ENCODE data around the gene KLK11. TPM values are rescaled to one million over a fixed set of nuclear protein-coding genes. Genes with fewer than 3 reads are reported as not detected.

The KLK11 gene
- total and polyA plus RNA-seq, 2 donors (not counting 1 experiment from before 2014, with no cell fraction given), result not detected

DNA sequence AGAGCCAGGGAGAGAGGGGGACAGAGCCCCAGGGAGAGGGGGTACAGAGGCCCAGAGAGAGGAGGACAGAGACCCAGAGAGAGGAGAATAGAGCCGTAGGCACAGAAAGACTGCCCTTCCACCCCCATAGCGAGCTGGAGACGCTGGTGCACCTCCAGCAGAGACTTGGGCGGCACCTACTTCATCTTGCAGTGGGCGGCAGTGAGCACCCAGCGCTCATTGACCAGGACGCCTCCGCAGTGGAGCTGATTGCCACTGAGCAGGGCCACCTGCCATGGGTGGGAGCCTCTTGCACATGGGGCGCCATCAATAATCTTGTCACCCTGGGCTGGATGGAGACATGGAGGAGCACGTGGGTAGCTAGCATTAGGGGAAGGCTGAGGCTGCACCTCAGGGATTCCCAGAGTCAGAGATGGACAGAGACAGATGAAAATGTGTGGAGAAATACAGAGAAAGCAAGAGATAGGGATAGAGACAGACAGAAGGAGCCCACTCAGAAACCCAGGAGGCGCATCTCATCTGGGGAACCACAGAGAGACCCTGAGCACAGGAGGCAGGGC is 44.7 kb downstream of the KLK11 start:
- Mint-ChIP-seq H3K27ac (no peak overlapping the region), H3K27me3 (peaks cover 62% of the 10 kb centered on the region), H3K4me3 (no peak overlapping the region), H3K4me1 (no peaks in the 10 kb centered on the region), H3K9me3 (ENCODE audit: insufficient read depth) (peaks cover 4% of the 10 kb centered on the region)
- peaks cover 0 to 16% (median 0%) of the 10 kb centered on the region in 4 experiments for H3K27me3 ChIP-seq (replicated peaks in 1 of 4; ENCODE audit: control extremely low read depth in 1 of 4, control insufficient read depth in 3 of 4, insufficient read depth in 4 of 4, low read length in 3 of 4)
- ChIA-PET CTCF (no interaction called here), POLR2A (no interaction called here)
- 68% methylated on average over 10 of the region's 11 CpGs for WGBS (ENCODE audit: insufficient coverage)
- H3K36me3 ChIP-seq (replicated peaks in 1 of 2; ENCODE audit: control extremely low read depth in 1 of 2, control insufficient read depth in 1 of 2, extremely low read depth in 1 of 2, insufficient read depth in 2 of 2, low read length in 1 of 2), result no peaks in the 10 kb centered on the region
- no peak for DNase-seq
- H3K9ac ChIP-seq (ENCODE audit: low read length), result no peak overlapping the region
- peaks cover 0 to 6% (median 0%) of the 10 kb centered on the region in 3 donors for H3K9me3 ChIP-seq (ENCODE audit: control extremely low read depth in 1 of 3, control insufficient read depth in 2 of 3, insufficient read depth in 1 of 3, low read length in 2 of 3)
- intact Hi-C loops (cut with micrococcal nuclease), result no loop called here
- H3K79me2 ChIP-seq (ENCODE audit: control insufficient read depth, insufficient read depth, low read length), result no peaks in the 10 kb centered on the region
- ATAC-seq (ENCODE audit: low read depth), result no peak
- no peak overlapping the region for H3K4me2 ChIP-seq (replicated peaks; ENCODE audit: low read depth, low read length, poor library complexity, severe bottlenecking)
- H3K27ac ChIP-seq (ENCODE audit: low read length in 2 of 2), result no peak overlapping the region
- no peak overlapping the region for H3K4me3 ChIP-seq (ENCODE audit: control extremely low read depth in 1 of 5, extremely low read depth in 1 of 5, insufficient read depth in 1 of 5, low read depth in 2 of 5, low read length in 4 of 5)
- TF ChIP-seq EZH2 (IDR thresholded peaks at IDR 0.05; ENCODE audit: borderline replicate concordance, insufficient read depth, low read depth, low read length, poor library complexity, severe bottlenecking), result no peak
- TF ChIP-seq, protein P1, sequence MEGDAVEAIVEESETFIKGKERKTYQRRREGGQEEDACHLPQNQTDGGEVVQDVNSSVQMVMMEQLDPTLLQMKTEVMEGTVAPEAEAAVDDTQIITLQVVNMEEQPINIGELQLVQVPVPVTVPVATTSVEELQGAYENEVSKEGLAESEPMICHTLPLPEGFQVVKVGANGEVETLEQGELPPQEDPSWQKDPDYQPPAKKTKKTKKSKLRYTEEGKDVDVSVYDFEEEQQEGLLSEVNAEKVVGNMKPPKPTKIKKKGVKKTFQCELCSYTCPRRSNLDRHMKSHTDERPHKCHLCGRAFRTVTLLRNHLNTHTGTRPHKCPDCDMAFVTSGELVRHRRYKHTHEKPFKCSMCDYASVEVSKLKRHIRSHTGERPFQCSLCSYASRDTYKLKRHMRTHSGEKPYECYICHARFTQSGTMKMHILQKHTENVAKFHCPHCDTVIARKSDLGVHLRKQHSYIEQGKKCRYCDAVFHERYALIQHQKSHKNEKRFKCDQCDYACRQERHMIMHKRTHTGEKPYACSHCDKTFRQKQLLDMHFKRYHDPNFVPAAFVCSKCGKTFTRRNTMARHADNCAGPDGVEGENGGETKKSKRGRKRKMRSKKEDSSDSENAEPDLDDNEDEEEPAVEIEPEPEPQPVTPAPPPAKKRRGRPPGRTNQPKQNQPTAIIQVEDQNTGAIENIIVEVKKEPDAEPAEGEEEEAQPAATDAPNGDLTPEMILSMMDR (IDR thresholded peaks at IDR 0.05), result no peak
- H3K4me1 ChIP-seq (ENCODE audit: control insufficient read depth in 2 of 2, insufficient read depth in 2 of 2, low read length in 2 of 2), result no peaks in the 10 kb centered on the region
- H2AFZ ChIP-seq (ENCODE audit: insufficient read depth, low read depth, low read length, poor library complexity, severe bottlenecking), result no peak overlapping the region
- H4K20me1 ChIP-seq (ENCODE audit: control insufficient read depth, insufficient read depth, low read length, poor library complexity, severe bottlenecking), result no peaks in the 10 kb centered on the region

- Mint-ChIP-seq H3K27me3 (peaks cover 61% of the 10 kb centered on the region), H3K9me3 (ENCODE audit: insufficient read depth) (peaks cover 3% of the 10 kb centered on the region)
- peaks cover 0 to 16% (median 0%) of the 10 kb centered on the region in 4 experiments for H3K27me3 ChIP-seq (replicated peaks in 1 of 4; ENCODE audit: control extremely low read depth in 1 of 4, control insufficient read depth in 3 of 4, insufficient read depth in 4 of 4, low read length in 3 of 4)
These were observed 46.2 kb downstream of the KLK11 start for GRCh38 chr19:50980208-50980607.

More at GRCh38 chr19:50980208-50980607, 46.2 kb downstream of the KLK11 start:
- DNase-seq (no peak), ATAC-seq (ENCODE audit: low read depth) (no peak)
- intact Hi-C loops (cut with micrococcal nuclease), result no loop called here
- Mint-ChIP-seq H3K4me3 (no peak overlapping the region), H3K4me1 (no peaks in the 10 kb centered on the region), H3K27ac (no peak overlapping the region)
- Histone ChIP-seq H3K9ac (ENCODE audit: low read length) (no peak overlapping the region), H3K9me3 (ENCODE audit: control extremely low read depth in 1 of 3, control insufficient read depth in 2 of 3, insufficient read depth in 1 of 3, low read length in 2 of 3) (peaks cover 0 to 2% (median 0%) of the 10 kb centered on the region in 3 donors), H3K4me3 (ENCODE audit: control extremely low read depth in 1 of 5, extremely low read depth in 1 of 5, insufficient read depth in 1 of 5, low read depth in 2 of 5, low read length in 4 of 5) (no peak overlapping the region), H3K27ac (ENCODE audit: low read length in 2 of 2) (no peak overlapping the region), H2AFZ (ENCODE audit: insufficient read depth, low read depth, low read length, poor library complexity, severe bottlenecking) (no peak overlapping the region), H4K20me1 (ENCODE audit: control insufficient read depth, insufficient read depth, low read length, poor library complexity, severe bottlenecking) (no peaks in the 10 kb centered on the region), H3K4me1 (ENCODE audit: control insufficient read depth in 2 of 2, insufficient read depth in 2 of 2, low read length in 2 of 2) (no peaks in the 10 kb centered on the region), H3K36me3 (replicated peaks in 1 of 2; ENCODE audit: control extremely low read depth in 1 of 2, control insufficient read depth in 1 of 2, extremely low read depth in 1 of 2, insufficient read depth in 2 of 2, low read length in 1 of 2) (no peaks in the 10 kb centered on the region), H3K4me2 (replicated peaks; ENCODE audit: low read depth, low read length, poor library complexity, severe bottlenecking) (no peak overlapping the region), H3K79me2 (ENCODE audit: control insufficient read depth, insufficient read depth, low read length) (no peaks in the 10 kb centered on the region)
- CTCF ChIA-PET, result no interaction called here
- POLR2A ChIA-PET, result no interaction called here
- 75% methylated on average over 13 of the region's 13 CpGs for WGBS (ENCODE audit: insufficient coverage)
- TF ChIP-seq EZH2 (IDR thresholded peaks at IDR 0.05; ENCODE audit: borderline replicate concordance, insufficient read depth, low read depth, low read length, poor library complexity, severe bottlenecking), result no peak
- TF ChIP-seq, protein P1 (IDR thresholded peaks at IDR 0.05), result no peak

Measured in B cell (primary cell).